ENCODE results near the gene UBE2QL1.

The UBE2QL1 gene

GRCh38 chr5:6456766-6457370 lies 8.2 kb downstream of the UBE2QL1 start:
- DNase-seq = no peak

DNA sequence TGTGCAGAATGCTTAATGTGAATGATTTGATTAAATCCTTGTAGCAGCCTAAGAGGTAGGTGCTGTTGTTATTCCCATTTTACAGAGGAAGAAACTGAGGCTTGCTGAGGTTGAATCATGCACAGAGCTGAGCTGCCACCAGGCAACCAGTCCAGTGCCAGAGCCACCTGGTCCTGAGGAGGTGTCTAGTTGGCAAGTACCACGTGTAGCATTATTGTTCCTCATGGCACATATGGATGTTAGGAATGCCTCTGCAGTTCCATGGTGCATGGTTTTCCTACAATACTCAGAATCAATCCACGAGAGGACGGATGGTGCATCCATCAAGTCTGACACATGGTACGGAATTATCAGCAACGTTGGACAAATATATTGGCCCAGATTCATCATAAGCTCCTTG lies 8.9 kb downstream of the UBE2QL1 start:
- DNase-seq = no peak

- no peak for DNase-seq
Measured at GRCh38 chr5:6458833-6459232, 10.2 kb downstream of the UBE2QL1 start.

DNA sequence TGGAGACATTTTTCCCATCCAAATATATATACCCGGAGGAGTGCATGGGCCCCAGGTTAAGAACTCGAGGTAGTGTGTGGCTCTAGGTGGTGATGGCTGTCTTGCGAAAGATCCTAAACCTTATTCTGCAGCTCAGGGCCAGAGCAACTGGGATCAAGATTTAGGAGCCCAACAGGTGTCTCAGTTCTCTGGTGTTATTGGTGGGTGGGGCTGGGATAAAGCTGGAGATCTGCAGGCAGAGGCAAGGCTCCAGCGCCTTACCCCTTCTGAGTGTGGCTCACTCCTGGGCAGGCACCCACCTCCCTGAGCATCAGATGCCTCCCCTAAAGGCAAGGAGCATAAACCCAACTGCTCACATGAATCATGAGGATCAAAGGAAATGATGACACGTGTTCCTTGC lies 11.2 kb downstream of the UBE2QL1 start:
- DNase-seq = no peak

DNA sequence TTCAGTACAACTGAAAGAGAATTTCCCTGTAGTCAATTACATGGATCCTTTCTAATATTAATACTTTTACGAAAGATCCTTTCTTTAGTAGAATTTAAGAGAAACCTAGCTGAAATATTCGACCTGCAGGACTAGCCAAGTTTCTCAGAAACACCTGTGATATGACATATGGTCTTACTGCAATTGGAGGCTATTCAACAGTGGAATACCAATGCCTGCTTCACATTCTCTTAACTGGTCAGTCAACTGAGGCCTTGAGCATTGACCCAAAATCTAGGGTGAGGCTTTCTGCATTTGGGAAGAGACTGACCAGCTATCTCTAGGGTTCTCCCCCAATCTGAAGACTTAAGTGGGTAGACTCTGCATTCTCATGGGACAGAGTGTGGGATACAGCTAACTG lies 12.3 kb downstream of the UBE2QL1 start:
- no peak for DNase-seq

DNA sequence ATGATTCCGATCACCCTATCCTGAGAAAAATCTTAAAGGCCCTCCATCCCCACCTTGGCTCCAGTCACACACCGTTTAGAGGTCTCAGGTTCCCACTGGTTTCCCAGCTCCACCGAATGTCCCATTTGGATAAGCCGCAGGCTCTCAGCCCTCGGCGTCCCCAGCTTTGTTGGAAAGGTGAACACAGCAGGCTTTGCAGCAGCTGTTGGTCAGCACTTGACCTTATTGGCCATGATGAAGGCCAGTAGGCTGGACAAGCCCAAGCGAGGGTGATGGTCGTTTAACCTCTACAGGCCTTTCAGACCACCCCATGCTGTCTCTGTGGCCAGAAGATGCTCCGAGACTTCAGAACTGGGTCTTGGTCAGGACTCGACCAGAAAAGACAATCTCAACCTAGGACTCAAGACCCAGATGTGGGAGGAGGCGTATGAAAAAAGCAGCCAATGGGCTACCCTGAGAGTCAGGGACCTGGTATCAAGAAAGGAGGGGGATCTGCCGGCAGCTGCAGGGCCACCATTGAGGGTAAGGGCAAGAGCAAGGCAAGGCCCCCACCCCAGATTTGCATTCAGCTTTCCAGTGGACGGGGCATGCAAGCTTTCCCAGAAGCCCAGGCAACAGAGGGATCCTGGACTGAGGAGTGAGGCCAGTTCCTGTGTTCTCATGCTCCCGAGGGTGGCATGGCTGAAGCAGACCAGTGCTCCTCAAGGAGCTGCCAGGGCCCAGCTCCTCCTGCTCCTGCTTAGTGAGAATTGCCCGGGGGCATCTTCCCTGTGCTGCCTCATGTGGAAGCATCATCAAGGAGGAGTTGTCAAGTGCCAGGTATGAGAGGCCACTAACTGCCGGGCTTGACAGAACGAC lies 13.4 kb downstream of the UBE2QL1 start:
- no peak for DNase-seq

- no peak for DNase-seq
Measured at GRCh38 chr5:6462671-6463070, 14.0 kb downstream of the UBE2QL1 start.

DNA sequence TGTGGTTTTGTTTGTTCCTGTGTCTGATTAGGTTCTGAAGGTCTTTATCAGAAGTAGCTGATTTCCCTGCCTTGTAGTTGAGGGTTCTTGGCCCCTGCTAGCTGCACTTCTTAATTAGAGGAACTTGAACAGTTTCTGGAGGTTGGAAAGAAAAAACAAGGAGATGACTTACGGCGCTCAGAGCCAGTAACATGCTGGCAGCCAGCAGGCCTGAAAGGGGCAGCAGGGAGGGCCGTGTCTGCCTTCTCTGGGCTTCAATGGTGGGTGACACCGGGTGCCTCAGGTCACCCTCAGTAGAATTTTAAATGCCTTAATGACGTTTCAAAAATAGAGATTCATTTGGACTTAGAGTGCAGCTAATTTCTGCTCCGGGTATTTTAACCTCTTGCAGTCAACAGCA lies 15.8 kb downstream of the UBE2QL1 start:
- no peak for DNase-seq

DNA sequence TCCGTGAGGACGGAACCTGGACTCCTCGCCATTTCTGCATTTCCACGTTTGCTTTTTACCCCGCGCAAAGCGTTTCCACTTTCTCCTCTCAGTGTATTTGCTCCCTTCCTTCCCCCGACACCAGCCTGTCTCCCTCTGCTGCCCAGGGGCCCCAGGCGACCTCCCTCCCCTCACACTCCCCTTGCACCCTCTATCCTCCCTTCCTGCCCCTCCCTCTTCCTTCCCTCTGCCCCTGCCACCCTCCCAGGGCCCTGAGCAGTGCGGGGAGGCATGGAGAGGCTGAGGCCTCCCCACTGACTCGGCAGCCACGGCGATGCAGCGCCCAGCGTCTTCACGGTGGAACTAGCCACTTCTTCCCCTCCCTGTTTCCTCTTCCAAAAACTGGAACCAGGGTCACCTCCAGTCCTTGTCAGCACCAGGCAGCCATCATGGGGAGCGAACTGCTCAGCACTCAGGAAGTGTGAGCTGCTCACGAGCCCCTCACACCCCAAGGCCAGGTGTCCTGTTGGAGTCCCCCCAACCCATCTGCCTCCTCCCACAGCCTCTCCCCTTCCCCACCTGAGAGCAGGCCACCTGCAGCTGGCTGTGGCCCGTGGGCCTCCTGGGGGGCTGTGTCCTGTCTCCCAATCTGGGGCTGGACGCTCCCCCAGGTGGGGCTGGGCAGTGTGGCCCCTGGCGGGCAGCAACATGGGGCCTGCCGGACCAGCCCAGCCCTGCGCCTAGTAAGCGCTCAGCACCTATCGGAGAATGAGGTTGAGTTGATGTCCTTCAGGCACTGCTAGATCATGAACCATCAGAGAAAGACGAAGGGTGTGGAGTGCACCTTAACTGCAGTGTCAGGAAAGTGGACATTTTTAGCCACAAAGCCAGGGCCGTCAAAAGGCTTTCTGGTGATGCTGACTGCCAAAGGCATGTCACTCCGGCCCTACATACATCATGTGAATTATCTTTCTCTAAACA lies 17.5 kb downstream of the UBE2QL1 start:
- DNase-seq = no peak

- DNase-seq = no peak
Measured at GRCh38 chr5:6466975-6467567, 18.4 kb downstream of the UBE2QL1 start.

DNA sequence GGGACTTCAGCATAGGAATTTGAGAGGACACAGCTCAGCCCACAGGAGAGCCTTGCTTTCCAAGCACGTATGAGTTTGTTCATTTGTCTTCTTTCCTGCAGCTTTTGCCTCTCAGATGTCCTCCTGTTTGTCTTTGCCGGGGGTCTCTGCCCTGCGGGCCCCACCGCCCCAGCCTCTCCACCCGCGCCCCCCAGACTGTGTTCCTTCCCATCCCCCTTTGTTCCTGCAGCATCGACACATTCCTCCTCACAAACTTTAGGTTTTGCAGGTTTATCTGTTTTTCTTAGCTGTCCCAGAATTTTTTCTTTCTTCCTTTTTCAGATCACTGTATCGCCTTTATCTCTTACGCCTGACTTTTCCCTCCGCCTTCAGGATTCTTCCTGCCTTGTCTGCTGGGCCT lies 18.9 kb downstream of the UBE2QL1 start:
- DNase-seq = no peak

DNA sequence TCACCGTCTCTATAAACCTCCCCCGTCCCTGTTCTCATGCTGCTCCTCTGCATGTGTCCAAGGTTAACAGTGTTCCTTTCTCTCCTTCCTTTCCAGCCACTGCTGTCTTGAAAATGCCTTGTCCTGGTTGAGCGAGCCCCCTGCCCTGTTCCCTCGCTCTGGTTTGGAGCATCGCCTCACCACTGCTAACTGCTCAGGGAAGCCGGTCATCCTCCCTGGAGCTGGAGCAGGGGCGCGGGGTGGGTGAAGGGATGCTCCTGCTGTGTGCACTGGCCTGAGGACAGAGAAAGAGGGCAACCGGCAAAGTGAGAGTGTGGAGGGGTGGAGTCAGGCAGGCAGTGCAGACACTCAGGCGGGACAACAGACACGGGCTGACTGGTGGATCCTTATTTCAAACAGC lies 19.4 kb downstream of the UBE2QL1 start:
- no peak for DNase-seq

DNA sequence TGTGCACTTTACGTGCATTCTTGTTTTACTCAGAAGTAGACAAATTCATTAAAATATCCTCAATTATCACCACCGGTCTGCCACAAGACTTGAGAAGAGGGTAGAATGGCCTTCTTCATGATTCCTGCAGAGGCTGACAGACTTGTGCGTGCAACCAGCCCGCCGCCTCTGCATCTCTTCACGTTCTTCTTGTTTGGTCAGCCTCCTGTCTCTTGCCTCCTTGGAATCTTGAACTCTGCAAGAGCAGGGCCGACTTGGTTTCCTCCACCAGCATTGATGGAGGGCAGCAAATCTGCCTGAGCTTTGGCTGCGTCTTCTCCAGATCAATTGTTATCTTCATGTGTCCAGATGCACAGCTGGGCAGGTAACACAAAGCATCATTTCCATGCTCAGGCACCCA lies 20.2 kb downstream of the UBE2QL1 start:
- no peak for DNase-seq

DNA sequence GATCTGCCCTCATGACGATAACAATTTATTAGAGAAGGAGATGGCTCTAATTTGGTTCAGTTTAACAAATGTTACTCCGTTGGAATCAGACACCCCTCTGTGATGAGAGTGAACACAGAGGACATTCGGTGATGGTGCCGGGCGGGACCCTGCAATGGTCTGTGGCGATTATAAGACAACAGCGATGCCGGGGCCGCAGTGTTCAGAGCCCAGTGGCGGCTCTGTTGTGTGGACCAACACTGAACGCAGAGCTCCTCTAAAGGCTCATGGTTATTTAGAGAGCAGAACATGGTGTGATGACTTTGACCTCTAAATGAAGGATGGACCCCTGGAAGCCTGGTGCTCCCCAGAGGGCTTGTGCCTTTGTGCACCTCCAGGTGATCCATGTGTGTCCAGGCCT lies 21.2 kb downstream of the UBE2QL1 start:
- DNase-seq = no peak

DNA sequence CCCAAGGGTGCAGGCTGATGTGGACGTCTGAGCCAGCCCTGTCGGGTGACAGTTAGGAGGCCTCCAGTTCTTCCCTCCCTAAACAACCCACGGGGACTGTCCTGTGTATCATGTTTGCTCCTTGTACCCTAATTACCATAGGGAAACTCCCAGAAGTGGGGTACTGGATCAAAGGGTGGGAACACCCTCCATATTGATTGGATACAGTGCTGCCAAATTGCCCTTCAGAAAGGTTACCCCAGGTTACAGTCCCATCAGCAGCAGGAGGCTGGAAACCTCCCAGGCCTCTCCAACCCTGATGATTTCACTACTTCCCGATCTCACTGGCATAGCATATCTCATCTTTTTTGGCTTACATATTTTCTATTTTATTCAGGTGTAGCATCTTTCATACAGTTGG lies 22.0 kb downstream of the UBE2QL1 start:
- DNase-seq = no peak

DNA sequence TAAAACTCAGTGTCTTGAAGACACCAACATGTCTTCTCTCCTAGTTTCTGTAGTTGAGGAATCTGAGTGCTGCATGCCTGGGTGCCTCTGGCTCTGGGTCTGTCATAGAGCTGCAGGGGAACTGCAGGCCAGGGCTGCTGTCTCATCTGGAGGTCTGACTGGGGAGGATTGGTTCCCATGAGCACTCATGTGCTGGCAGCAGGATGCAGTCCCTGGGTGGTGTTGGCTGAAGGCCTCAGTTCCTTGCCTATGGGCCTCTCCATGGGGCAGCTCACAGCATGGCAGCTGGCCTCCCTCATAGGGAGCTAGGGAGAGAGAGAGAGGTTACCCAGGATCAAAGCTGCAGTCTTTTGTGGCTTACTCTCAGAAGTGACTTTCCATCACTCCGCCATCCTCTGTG lies 22.6 kb downstream of the UBE2QL1 start:
- DNase-seq = no peak

GRCh38 chr5:6472792-6473191 lies 24.1 kb downstream of the UBE2QL1 start:
- DNase-seq = no peak

- DNase-seq = no peak
Measured at GRCh38 chr5:6473284-6473683, 24.6 kb downstream of the UBE2QL1 start.

GRCh38 chr5:6475626-6476312 lies 27.1 kb downstream of the UBE2QL1 start:
- DNase-seq = no peak

- no peak for DNase-seq
Measured at GRCh38 chr5:6476313-6476661, 27.6 kb downstream of the UBE2QL1 start.

DNA sequence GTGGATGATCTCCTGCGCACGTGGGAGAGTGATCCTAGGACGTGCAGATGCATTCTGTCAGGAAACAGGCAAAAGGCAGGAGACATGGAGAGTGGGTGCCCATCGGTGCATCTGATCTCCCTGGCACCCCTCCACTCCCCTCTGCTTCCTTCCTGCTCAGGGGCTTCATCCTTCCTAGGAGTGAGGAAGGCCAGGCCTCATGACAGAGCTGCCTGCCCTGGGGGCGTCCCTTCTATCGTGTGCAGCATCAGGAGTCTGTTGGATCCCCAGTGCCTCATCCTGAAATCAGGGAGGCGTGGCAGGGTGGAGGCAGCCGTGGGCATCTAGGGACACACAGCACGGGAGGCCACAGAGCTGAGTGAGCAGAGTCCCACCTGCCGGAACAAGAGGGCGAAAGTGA lies 30.1 kb downstream of the UBE2QL1 start:
- DNase-seq = no peak
